Measurements from ENCODE around the gene MIOX.

- TF ChIP-seq SUZ12 (IDR thresholded peaks at IDR 0.05; ENCODE audit: extremely low read depth, insufficient read depth, insufficient read length) (no peak), YY1 (IDR thresholded peaks at IDR 0.05; ENCODE audit: insufficient read depth, insufficient read length) (no peak)
Observed at GRCh38 chr22:50471962-50472361, 14.7 kb upstream of the MIOX start.

Measured in NT2/D1 (cell line).